Measurements from ENCODE around the gene HYAL1. TPM values are rescaled to one million over a fixed set of nuclear protein-coding genes. Genes with fewer than 3 reads are reported as not detected.
"Not testable (repeated sequence)": the region's sequence is repeated elsewhere in the genome, so short reads cannot be mapped to it uniquely, and the experiment has no call there.

HYAL1 gene
- total RNA-seq, 1 experiment from 2014 or later = 1.5 TPM

- peak overlapping the region; percentile 89 for H3K27ac Mint-ChIP-seq (ENCODE audit: unreplicated experiment)
- DNase-seq = peak; percentile 96
- BruUV-seq (replicated peaks) = no TSS peak
- H3K4me1 Mint-ChIP-seq (ENCODE audit: low read depth, unreplicated experiment) = peaks cover 28% of the 10 kb centered on the region
- peak overlapping the region; percentile 56 for H3K4me3 Mint-ChIP-seq (ENCODE audit: low read depth, unreplicated experiment)
- no peaks in the 10 kb centered on the region for H3K27me3 Mint-ChIP-seq (ENCODE audit: unreplicated experiment)
- no peaks in the 10 kb centered on the region for H3K9me3 Mint-ChIP-seq (ENCODE audit: low read depth, unreplicated experiment)
- CTCF ChIA-PET = interaction anchor here (0.6 to 1.0 kb wide), 7 partner anchors 12 to 73 kb away, joined by 3 to 6 read pairs (median 4); partner anchors contain the start of genes HYAL1, HYAL3 and NAA80
- peaks cover 36% of the 10 kb centered on the region for H3K36me3 Mint-ChIP-seq (ENCODE audit: insufficient read depth, unreplicated experiment)
- intact Hi-C loops (cut with micrococcal nuclease; ENCODE audit: unreplicated experiment) = no loop called here
- no peak for TF ChIP-seq CTCF (IDR thresholded peaks at IDR 0.05; ENCODE audit: unreplicated experiment)
These were observed 13.4 kb upstream of the HYAL1 start for GRCh38 chr3:50316657-50317242.

GRCh38 chr3:50314816-50315215 lies 11.4 kb upstream of the HYAL1 start:
- intact Hi-C loops (cut with micrococcal nuclease; ENCODE audit: unreplicated experiment) = no loop called here
- Mint-ChIP-seq H3K9me3 (ENCODE audit: low read depth, unreplicated experiment) (no peaks in the 10 kb centered on the region), H3K27ac (ENCODE audit: unreplicated experiment) (peak overlapping the region; percentile 79), H3K36me3 (ENCODE audit: insufficient read depth, unreplicated experiment) (peaks cover 20% of the 10 kb centered on the region), H3K4me1 (ENCODE audit: low read depth, unreplicated experiment) (peaks cover 28% of the 10 kb centered on the region), H3K27me3 (ENCODE audit: unreplicated experiment) (no peaks in the 10 kb centered on the region), H3K4me3 (ENCODE audit: low read depth, unreplicated experiment) (no peak overlapping the region)
- CTCF ChIA-PET = no interaction called here
- no peak for TF ChIP-seq CTCF (IDR thresholded peaks at IDR 0.05; ENCODE audit: unreplicated experiment)
- BruUV-seq (replicated peaks) = no TSS peak
- DNase-seq = no peak

GRCh38 chr3:50314342-50314741 lies 11.0 kb upstream of the HYAL1 start:
- peaks cover 28% of the 10 kb centered on the region for H3K4me1 Mint-ChIP-seq (ENCODE audit: low read depth, unreplicated experiment)
- BruUV-seq (replicated peaks) = no TSS peak
- no peaks in the 10 kb centered on the region for H3K27me3 Mint-ChIP-seq (ENCODE audit: unreplicated experiment)
- CTCF ChIA-PET = interaction anchor here (1.1 kb wide), 1 partner anchor 22 kb away, joined by 3 read pairs; no protein-coding TSS in a partner anchor
- H3K4me3 Mint-ChIP-seq (ENCODE audit: low read depth, unreplicated experiment) = no peak overlapping the region
- intact Hi-C loops (cut with micrococcal nuclease; ENCODE audit: unreplicated experiment) = no loop called here
- no peak overlapping the region for H3K27ac Mint-ChIP-seq (ENCODE audit: unreplicated experiment)
- H3K9me3 Mint-ChIP-seq (ENCODE audit: low read depth, unreplicated experiment) = no peaks in the 10 kb centered on the region
- no peak for TF ChIP-seq CTCF (IDR thresholded peaks at IDR 0.05; ENCODE audit: unreplicated experiment)
- peaks cover 20% of the 10 kb centered on the region for H3K36me3 Mint-ChIP-seq (ENCODE audit: insufficient read depth, unreplicated experiment)
- no peak for DNase-seq

GRCh38 chr3:50312041-50312440 lies 8.7 kb upstream of the HYAL1 start:
- H3K4me3 Mint-ChIP-seq (ENCODE audit: low read depth, unreplicated experiment); H3K36me3 Mint-ChIP-seq (ENCODE audit: insufficient read depth, unreplicated experiment); CTCF ChIA-PET; H3K27ac Mint-ChIP-seq (ENCODE audit: unreplicated experiment); H3K9me3 Mint-ChIP-seq (ENCODE audit: low read depth, unreplicated experiment); intact Hi-C loops (cut with micrococcal nuclease; ENCODE audit: unreplicated experiment); DNase-seq; BruUV-seq (replicated peaks); H3K27me3 Mint-ChIP-seq (ENCODE audit: unreplicated experiment): not testable (repeated sequence)
- H3K4me1 Mint-ChIP-seq (ENCODE audit: low read depth, unreplicated experiment) = peaks cover 27% of the 10 kb centered on the region

GRCh38 chr3:50304601-50305000 lies 1.2 kb upstream of the HYAL1 start:
- H3K9me3 Mint-ChIP-seq (ENCODE audit: low read depth, unreplicated experiment) = no peaks in the 10 kb centered on the region
- BruUV-seq (replicated peaks) = no TSS peak
- H3K36me3 Mint-ChIP-seq (ENCODE audit: insufficient read depth, unreplicated experiment) = peaks cover 15% of the 10 kb centered on the region
- H3K4me1 Mint-ChIP-seq (ENCODE audit: low read depth, unreplicated experiment) = peaks cover 17% of the 10 kb centered on the region
- DNase-seq = no peak
- intact Hi-C loops (cut with micrococcal nuclease; ENCODE audit: unreplicated experiment) = no loop called here
- H3K27ac Mint-ChIP-seq (ENCODE audit: unreplicated experiment) = no peak overlapping the region
- TF ChIP-seq CTCF (IDR thresholded peaks at IDR 0.05; ENCODE audit: unreplicated experiment) = no peak
- no peak overlapping the region for H3K4me3 Mint-ChIP-seq (ENCODE audit: low read depth, unreplicated experiment)
- CTCF ChIA-PET = interaction anchor here (0.7 kb wide), 1 partner anchor 12 kb away, joined by 5 read pairs; no protein-coding TSS in a partner anchor
- no peaks in the 10 kb centered on the region for H3K27me3 Mint-ChIP-seq (ENCODE audit: unreplicated experiment)
